Colonic mucosa (tissue), 4 donors: ENCODE results near the gene SPSB3. TPM values are rescaled to one million over a fixed set of nuclear protein-coding genes. Genes with fewer than 3 reads are reported as not detected.

ENCODE experiments used
- DNase-seq: peaks from one replicate; pipeline ENCODE4 v3.0.0-alpha.2; 2020
- H3K27ac ChIP-seq: fragments of 200-600 bp; one replicate; pipeline ENCODE4 v1.8.0; 2021
- H3K27me3 ChIP-seq: fragments of 200-600 bp; one replicate; pipeline ENCODE4 v1.8.0; 2021
- H3K36me3 ChIP-seq: fragments of 200-600 bp; one replicate; pipeline ENCODE4 v1.8.0; 2021
- H3K4me1 ChIP-seq: fragments of 200-600 bp; one replicate; pipeline ENCODE4 v1.8.0; 2021; ENCODE audit warnings: mild to moderate bottlenecking
- H3K4me3 ChIP-seq: fragments of 200-600 bp; one replicate; pipeline ENCODE4 v1.8.0; 2021
- H3K9ac ChIP-seq, 2 donors: one replicate each; pipeline ENCODE4 v1.7.0; 2013; ENCODE audit warnings: control low read depth in 2 of 2, low read depth in 2 of 2, low read length in 2 of 2
- H3K9me3 ChIP-seq: fragments of 200-600 bp; one replicate; pipeline ENCODE4 v1.8.0; 2021
- intact Hi-C: fragments of 100-400 bp; cut with DNase I; formaldehyde crosslinking; loops from one replicate; pipeline ENCODE4 v1.14.1; 2022
- total RNA-seq, 2 donors: library from RNA; stranded (reverse); fragmentation: NEBNext Ultra II Directional in 1 of 2; extraction: Animal tissue kit (Norgen Biotek cat#: 25700) in 1 of 2; gene quantifications; one replicate each; pipeline ENCODE4 v1.2.1, GENCODE V29; 2021
- TF ChIP-seq, protein P1 (sequence below): fragments of 200-600 bp; IDR thresholded peaks from one replicate; pipeline ENCODE4 v1.8.0; 2022; ENCODE audit warnings: antibody characterized with exemption, mild to moderate bottlenecking
- donor health status: healthy.
- donor health status: DM: no; HTN: no; CAD: no.
- donor health status: DM: no; HTN: no; CAD: no.

SPSB3 gene
- total RNA-seq, 2 donors from 2014 or later = 32.7 to 35.9 TPM

DNA sequence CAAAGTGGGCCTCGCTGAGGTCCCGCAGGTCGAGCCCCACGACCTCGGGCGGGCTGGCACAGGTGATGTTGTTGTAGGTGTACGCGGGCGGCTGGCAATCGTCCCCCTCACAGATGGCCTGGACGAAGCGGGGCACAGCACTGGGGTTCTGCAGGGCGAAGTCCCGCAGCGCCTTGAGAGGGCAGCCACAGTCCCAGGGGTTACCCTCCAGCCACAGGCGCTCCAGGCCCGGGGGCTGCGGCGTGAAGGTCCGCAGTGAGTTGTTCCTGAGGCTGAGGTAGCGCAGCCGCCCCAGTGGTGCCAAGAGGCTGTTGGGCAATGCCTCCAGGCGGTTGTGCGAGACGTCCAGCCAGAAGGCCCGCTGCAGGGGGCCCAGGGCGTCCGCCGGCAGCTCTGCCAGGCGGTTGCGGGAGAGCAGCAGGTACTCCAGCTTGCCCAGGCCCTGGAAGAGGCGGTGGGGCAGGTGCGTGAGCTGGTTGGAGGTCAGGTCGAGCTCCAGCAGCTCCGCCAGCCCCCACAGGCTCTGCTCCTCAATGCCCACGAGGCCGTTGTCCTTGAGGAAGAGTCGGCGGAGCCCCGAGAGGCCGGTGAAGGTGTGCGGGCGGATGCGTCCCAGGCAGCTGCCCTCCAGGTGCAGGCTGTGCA lies 8.4 kb upstream of the SPSB3 start:
- H3K36me3 ChIP-seq = no peaks in the 10 kb centered on the region
- H3K27ac ChIP-seq = no peak overlapping the region

DNA sequence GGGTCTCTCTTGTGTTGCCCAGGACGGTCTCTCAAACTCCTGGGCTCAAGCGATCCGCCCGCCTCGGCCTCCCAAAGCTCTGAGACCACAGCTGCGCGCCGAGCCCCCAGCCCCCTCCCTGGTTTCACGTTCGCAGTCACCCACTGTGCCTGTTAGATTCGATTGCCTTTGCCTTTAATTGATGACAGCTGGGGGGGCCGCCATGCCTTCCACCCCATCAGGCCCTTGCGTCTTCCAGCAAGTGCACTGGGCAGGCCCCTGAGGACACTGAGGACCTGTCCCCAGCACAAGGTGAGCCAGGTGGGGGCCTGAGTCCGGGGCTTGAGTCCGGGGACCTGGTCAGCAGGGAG lies 7.9 kb upstream of the SPSB3 start:
- no peak overlapping the region for H3K27ac ChIP-seq
- no peaks in the 10 kb centered on the region for H3K4me1 ChIP-seq
- intact Hi-C loops = no loop called here
- H3K36me3 ChIP-seq = no peaks in the 10 kb centered on the region
- no peaks in the 10 kb centered on the region for H3K9me3 ChIP-seq
- H3K4me3 ChIP-seq = no peak overlapping the region
- no peak for DNase-seq
- H3K9ac ChIP-seq = no peak overlapping the region
- no peaks in the 10 kb centered on the region for H3K27me3 ChIP-seq
- TF ChIP-seq, protein P1, sequence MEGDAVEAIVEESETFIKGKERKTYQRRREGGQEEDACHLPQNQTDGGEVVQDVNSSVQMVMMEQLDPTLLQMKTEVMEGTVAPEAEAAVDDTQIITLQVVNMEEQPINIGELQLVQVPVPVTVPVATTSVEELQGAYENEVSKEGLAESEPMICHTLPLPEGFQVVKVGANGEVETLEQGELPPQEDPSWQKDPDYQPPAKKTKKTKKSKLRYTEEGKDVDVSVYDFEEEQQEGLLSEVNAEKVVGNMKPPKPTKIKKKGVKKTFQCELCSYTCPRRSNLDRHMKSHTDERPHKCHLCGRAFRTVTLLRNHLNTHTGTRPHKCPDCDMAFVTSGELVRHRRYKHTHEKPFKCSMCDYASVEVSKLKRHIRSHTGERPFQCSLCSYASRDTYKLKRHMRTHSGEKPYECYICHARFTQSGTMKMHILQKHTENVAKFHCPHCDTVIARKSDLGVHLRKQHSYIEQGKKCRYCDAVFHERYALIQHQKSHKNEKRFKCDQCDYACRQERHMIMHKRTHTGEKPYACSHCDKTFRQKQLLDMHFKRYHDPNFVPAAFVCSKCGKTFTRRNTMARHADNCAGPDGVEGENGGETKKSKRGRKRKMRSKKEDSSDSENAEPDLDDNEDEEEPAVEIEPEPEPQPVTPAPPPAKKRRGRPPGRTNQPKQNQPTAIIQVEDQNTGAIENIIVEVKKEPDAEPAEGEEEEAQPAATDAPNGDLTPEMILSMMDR = no peak

More for the DNA sequence above, 8.4 kb upstream of the SPSB3 start:
- TF ChIP-seq, protein P1 = no peak
- Histone ChIP-seq H3K4me1 (no peaks in the 10 kb centered on the region), H3K4me3 (no peak overlapping the region), H3K27me3 (no peaks in the 10 kb centered on the region), H3K9ac (no peak overlapping the region), H3K9me3 (no peaks in the 10 kb centered on the region)
- DNase-seq = peak; percentile 15
- intact Hi-C loops = no loop called here

DNA sequence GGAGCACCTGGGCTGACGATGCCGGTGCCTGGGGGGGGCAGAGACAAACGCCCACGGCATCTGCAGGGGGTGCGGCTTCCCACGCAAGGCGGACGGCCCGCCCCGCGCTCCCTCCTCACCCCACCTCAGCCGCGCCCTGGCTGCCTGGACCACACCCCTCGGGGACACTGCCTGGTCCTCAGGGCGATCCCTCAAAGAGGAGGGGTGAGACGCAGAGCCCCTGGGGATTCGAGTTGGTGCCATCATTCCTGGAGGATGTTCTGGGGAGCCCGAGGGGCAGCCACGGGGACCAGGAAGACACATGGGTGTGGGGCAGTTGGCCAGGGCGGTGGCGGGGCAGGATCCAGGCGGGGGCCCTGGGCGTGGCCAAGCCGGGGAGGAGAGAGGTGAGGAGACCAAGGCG lies 7.3 kb upstream of the SPSB3 start:
- H3K27ac ChIP-seq = no peak overlapping the region
- no peaks in the 10 kb centered on the region for H3K27me3 ChIP-seq
- DNase-seq = peak; percentile 17
- H3K4me3 ChIP-seq = no peak overlapping the region
- no peaks in the 10 kb centered on the region for H3K36me3 ChIP-seq
- intact Hi-C loops = no loop called here
- H3K4me1 ChIP-seq = no peaks in the 10 kb centered on the region
- TF ChIP-seq, protein P1 = no peak
- no peak overlapping the region for H3K9ac ChIP-seq
- no peaks in the 10 kb centered on the region for H3K9me3 ChIP-seq

GRCh38 chr16:1788708-1789100 lies 6.3 kb upstream of the SPSB3 start:
- no peaks in the 10 kb centered on the region for H3K9me3 ChIP-seq
- TF ChIP-seq, protein P1 = no peak
- no peak for DNase-seq
- H3K4me3 ChIP-seq = no peak overlapping the region
- no peaks in the 10 kb centered on the region for H3K4me1 ChIP-seq
- H3K27me3 ChIP-seq = no peaks in the 10 kb centered on the region
- peak overlapping the region in 1 of 2 donors; percentile 12 for H3K9ac ChIP-seq
- H3K36me3 ChIP-seq = no peaks in the 10 kb centered on the region
- H3K27ac ChIP-seq = no peak overlapping the region
- intact Hi-C loops = no loop called here

DNA sequence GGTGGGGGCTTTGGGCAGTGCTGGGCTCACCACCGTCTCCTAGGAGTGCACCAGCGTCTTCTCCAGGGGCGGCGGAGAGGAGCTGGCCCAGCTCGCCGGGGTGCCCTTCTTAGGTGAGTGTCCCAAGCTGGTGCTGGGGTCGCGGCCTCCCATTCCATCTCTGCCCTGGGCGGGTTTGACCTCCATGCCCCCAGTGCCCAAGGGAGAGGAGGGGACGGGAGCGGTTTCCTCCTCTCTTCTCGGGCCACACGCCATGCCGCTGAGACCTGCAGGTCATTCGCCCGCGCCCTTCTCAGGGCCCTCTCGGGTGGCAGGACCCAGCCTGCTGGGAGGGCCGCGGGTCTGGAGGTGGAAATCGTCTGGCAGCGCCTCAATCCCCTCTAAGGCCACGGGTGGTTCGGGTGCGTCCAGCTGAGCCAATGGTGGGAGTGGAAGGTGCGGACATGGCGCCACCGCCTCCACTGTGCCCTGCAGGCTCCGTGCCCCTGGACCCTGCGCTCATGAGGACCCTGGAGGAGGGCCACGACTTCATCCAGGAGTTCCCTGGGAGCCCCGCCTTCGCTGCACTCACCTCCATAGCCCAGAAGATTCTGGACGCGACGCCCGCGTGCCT lies 5.8 kb upstream of the SPSB3 start:
- no peaks in the 10 kb centered on the region for H3K36me3 ChIP-seq
- intact Hi-C loops = no loop called here
- no peak for DNase-seq

More for the DNA sequence above, 5.8 kb upstream of the SPSB3 start:
- Histone ChIP-seq H3K27ac (no peak overlapping the region), H3K9me3 (no peaks in the 10 kb centered on the region), H3K27me3 (no peaks in the 10 kb centered on the region), H3K9ac (no peak overlapping the region), H3K4me1 (no peaks in the 10 kb centered on the region), H3K4me3 (no peak overlapping the region)
- TF ChIP-seq, protein P1 = no peak
